ENCODE data around the gene KRT16. TPM values are rescaled to one million over a fixed set of nuclear protein-coding genes. Genes with fewer than 3 reads are reported as not detected.

Gene KRT16
- total and polyA plus RNA-seq, 2 donors (not counting 3 experiments of a cell fraction or from before 2014, with no cell fraction given): not detected

DNA sequence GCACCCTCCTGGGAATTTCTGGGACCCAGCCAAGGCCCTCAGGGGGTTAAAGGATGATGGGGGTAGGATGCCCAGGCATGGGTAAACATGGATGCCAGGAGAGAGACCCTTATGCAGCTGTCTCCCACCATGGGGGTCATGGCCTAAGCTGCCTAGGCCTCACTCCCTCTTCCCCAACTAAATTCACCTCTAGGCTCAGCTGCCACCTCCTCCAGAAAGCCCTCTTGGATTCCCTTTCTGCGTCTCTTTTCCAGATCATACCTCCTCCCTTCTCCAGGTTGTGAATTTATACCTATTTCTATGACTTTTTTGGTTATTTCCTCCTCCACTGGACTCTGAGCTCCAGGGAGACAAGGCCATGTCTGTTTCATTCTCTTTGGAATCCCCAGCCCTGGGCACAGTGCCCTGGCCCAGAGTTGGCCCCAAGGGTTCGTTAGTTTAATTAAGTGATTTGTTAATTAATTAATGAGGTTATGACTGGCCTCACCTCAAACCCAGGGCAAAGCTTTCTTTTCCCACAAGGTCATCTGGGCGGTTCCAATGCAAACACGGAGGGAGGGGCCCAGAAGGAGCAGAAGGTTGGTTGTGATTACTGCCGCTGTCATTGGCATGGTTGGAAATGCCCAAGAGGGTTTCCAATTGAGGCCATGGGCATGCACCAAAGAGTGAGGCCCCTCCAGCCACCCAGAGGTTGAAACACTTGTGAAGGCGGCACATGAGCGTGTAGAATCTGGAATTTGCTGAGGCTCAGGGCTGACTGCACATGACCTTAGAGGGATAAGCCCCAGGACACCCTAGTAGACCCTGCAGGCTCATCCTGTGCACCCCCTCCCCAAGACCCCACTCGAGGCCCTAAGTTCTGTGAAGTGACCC lies 18.7 kb upstream of the KRT16 start:
- Histone ChIP-seq H3K9me3 (replicated peaks; ENCODE audit: control insufficient read depth, insufficient read depth, low read length) (no peaks in the 10 kb centered on the region), H3K27me3 (ENCODE audit: control insufficient read depth in 2 of 2, insufficient read depth in 2 of 2, low read length in 2 of 2) (no peaks in the 10 kb centered on the region), H3K79me2 (ENCODE audit: control insufficient read depth, insufficient read depth, low read length) (no peaks in the 10 kb centered on the region), H3K4me1 (ENCODE audit: control insufficient read depth, extremely low read depth, insufficient read depth, low read length) (no peaks in the 10 kb centered on the region), H3K27ac (ENCODE audit: insufficient read depth, low read depth, low read length) (no peak overlapping the region), H3K36me3 (ENCODE audit: control insufficient read depth in 2 of 2, extremely low read depth in 1 of 2, insufficient read depth in 2 of 2, low read length in 2 of 2) (no peaks in the 10 kb centered on the region), H3K9ac (replicated peaks; ENCODE audit: extremely low read depth, insufficient read depth, low read length) (no peak overlapping the region), H3K4me3 (replicated peaks in 1 of 3; ENCODE audit: insufficient read depth in 1 of 3, low read depth in 1 of 3, low read length in 3 of 3) (no peak overlapping the region), H3K4me2 (ENCODE audit: insufficient read depth, low read length) (no peak overlapping the region), H4K20me1 (replicated peaks; ENCODE audit: control insufficient read depth, extremely low read depth, insufficient read depth, low read length) (no peaks in the 10 kb centered on the region), H3K9me1 (replicated peaks; ENCODE audit: control insufficient read depth, extremely low read depth, insufficient read depth, low read length) (no peaks in the 10 kb centered on the region), H2AFZ (ENCODE audit: low read depth, low read length) (no peak overlapping the region)
- DNase-seq (ENCODE audit: low read depth, low spot score) (no peak), FAIRE-seq (no peak)
- dilution Hi-C loops (cut with MboI; ENCODE audit: extremely low pct_ligation_motif_present, low sequenced_read_pairs) (no loop called here), intact Hi-C loops (cut with micrococcal nuclease) (no loop called here)
- no peak for TF ChIP-seq JUN (IDR thresholded peaks at IDR 0.05; ENCODE audit: borderline replicate concordance, insufficient read depth, insufficient read length, low read depth)
- no peak for TF ChIP-seq POLR2AphosphoS5 (IDR thresholded peaks at IDR 0.05; ENCODE audit: insufficient read depth, low read depth, low read length)
- TF ChIP-seq MYC (IDR thresholded peaks at IDR 0.05; ENCODE audit: low read depth, low read length): no peak
- no peak for TF ChIP-seq FOS (IDR thresholded peaks at IDR 0.05; ENCODE audit: borderline replicate concordance, insufficient read depth, low read length)
- TF ChIP-seq POLR2A (IDR thresholded peaks at IDR 0.05; ENCODE audit: low read depth, low read length): no peak
- TF ChIP-seq, protein P1, sequence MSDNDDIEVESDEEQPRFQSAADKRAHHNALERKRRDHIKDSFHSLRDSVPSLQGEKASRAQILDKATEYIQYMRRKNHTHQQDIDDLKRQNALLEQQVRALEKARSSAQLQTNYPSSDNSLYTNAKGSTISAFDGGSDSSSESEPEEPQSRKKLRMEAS (IDR thresholded peaks at IDR 0.05; ENCODE audit: insufficient read depth, insufficient read length): no peak
- TF ChIP-seq, protein P2, sequence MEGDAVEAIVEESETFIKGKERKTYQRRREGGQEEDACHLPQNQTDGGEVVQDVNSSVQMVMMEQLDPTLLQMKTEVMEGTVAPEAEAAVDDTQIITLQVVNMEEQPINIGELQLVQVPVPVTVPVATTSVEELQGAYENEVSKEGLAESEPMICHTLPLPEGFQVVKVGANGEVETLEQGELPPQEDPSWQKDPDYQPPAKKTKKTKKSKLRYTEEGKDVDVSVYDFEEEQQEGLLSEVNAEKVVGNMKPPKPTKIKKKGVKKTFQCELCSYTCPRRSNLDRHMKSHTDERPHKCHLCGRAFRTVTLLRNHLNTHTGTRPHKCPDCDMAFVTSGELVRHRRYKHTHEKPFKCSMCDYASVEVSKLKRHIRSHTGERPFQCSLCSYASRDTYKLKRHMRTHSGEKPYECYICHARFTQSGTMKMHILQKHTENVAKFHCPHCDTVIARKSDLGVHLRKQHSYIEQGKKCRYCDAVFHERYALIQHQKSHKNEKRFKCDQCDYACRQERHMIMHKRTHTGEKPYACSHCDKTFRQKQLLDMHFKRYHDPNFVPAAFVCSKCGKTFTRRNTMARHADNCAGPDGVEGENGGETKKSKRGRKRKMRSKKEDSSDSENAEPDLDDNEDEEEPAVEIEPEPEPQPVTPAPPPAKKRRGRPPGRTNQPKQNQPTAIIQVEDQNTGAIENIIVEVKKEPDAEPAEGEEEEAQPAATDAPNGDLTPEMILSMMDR (IDR thresholded peaks at IDR 0.05; ENCODE audit: extremely low read depth in 1 of 2, insufficient read depth in 1 of 2, low read depth in 1 of 2, low read length in 2 of 2): no peak
- no peak for TF ChIP-seq GATA2 (IDR thresholded peaks at IDR 0.05; ENCODE audit: insufficient read depth, insufficient read length, low read depth, low read length)
- no peak for TF ChIP-seq EZH2 (IDR thresholded peaks at IDR 0.05; ENCODE audit: borderline replicate concordance, low read depth, low read length, severe bottlenecking)
- ChIA-PET POLR2A (no interaction called here), CTCF (interaction anchor here (0.8 kb wide), 1 partner anchor 17 kb away, joined by 3 read pairs; no protein-coding TSS in a partner anchor)
- BruUV-seq (replicated peaks): no TSS peak
